DND-41 (cell line): ENCODE data around the gene RAC2.

ENCODE experiments used
- EZH2 ChIP-seq: IDR thresholded peaks from 3 replicates; pipeline ENCODE4 v1.6.1; 2012; ENCODE audit warnings: borderline replicate concordance, low read depth, mild to moderate bottlenecking, moderate library complexity, low read length, inconsistent platforms; ENCODE audit not compliant: severe bottlenecking
- TF ChIP-seq, protein P1 (sequence below): IDR thresholded peaks from 2 replicates; pipeline ENCODE4 v1.5.1; 2012; ENCODE audit warnings: borderline replicate concordance, low read length, moderate library complexity, mild to moderate bottlenecking; ENCODE audit not compliant: poor library complexity, severe bottlenecking; ENCODE audit errors: extremely low read depth

DNA sequence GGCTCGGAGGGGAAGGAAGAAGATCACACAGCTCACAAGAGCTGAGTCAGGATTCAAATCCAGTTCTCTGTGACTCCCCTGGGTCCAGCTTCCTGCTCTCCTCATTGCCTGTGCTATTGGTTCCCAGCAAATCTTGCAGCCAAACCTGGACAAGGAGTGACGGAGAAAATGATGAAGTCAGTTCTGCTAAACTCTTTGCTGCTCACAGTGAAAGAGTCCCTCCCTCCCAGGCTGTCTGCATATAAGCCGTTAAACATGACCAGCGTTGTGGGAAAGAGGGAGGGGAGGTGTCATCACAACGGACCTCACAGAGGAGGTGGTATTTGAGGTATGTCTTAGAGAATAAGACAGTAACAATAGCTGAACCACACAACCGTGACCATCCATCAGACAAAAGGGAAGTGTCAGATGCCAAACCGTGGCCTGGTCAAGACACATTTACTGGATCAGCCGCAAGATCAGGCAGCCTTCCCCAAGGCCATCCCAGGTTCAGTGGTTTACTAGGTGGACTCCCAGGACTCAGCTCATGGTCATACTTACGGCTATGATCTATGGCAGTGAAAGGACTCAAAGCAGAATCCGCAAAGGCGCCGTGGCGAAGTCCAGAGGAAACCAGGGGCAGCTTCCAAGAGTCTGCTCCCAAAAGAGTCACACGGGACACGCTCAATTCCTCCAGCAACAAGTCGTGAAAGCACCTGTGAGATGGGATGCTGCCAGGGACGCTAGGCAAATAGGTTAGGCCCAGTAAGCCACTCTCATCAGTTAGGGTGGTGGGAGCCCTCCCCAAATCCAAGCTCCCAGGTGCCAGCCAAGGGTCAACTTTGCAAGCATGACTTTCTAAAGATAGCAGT lies 35.5 kb upstream of the RAC2 start:
- TF ChIP-seq, protein P1, sequence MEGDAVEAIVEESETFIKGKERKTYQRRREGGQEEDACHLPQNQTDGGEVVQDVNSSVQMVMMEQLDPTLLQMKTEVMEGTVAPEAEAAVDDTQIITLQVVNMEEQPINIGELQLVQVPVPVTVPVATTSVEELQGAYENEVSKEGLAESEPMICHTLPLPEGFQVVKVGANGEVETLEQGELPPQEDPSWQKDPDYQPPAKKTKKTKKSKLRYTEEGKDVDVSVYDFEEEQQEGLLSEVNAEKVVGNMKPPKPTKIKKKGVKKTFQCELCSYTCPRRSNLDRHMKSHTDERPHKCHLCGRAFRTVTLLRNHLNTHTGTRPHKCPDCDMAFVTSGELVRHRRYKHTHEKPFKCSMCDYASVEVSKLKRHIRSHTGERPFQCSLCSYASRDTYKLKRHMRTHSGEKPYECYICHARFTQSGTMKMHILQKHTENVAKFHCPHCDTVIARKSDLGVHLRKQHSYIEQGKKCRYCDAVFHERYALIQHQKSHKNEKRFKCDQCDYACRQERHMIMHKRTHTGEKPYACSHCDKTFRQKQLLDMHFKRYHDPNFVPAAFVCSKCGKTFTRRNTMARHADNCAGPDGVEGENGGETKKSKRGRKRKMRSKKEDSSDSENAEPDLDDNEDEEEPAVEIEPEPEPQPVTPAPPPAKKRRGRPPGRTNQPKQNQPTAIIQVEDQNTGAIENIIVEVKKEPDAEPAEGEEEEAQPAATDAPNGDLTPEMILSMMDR, result no peak
- TF ChIP-seq EZH2, result no peak
